Natural killer cell (primary cell): Measurements from ENCODE around the gene CLCN6. TPM values are rescaled to one million over a fixed set of nuclear protein-coding genes. Genes with fewer than 3 reads are reported as not detected.

Source experiments
- ATAC-seq, 3 donors: fragments of 150-1000 bp in 2 of 3; fragments of 200-7000 bp in 1 of 3; cut with Tn5 transposase; 1 replicate in 1 of 3; 2 replicates in 2 of 3; pipeline ENCODE4 v1.10.0; 2021; ENCODE audit warnings: mild to moderate bottlenecking in 2 of 3, moderate library complexity in 2 of 3
- DNase-seq, 2 donors: peaks; one replicate each; pipeline versions ENCODE4 v3.0.0 to v3.0.0-alpha.2; 2013 to 2021; ENCODE audit warnings: mixed read lengths in 1 of 2
- H3K27ac ChIP-seq: one replicate; pipeline ENCODE4 v1.5.1; 2013; ENCODE audit warnings: mild to moderate bottlenecking, low read length
- H3K27me3 ChIP-seq: one replicate; pipeline ENCODE4 v1.6.1; 2013; ENCODE audit warnings: low read length; ENCODE audit not compliant: control insufficient read depth, insufficient read depth
- H3K36me3 ChIP-seq: one replicate; pipeline ENCODE4 v1.6.1; 2013; ENCODE audit warnings: low read length; ENCODE audit not compliant: control insufficient read depth, insufficient read depth
- H3K4me1 ChIP-seq: one replicate; pipeline ENCODE4 v1.6.1; 2013; ENCODE audit warnings: low read length; ENCODE audit not compliant: control insufficient read depth, insufficient read depth
- H3K4me3 ChIP-seq: one replicate; pipeline ENCODE4 v1.5.1; 2013; ENCODE audit warnings: low read length
- H3K9me3 ChIP-seq: one replicate; pipeline ENCODE4 v1.6.1; 2013; ENCODE audit warnings: low read length; ENCODE audit not compliant: control insufficient read depth, insufficient read depth
- H3K27ac Mint-ChIP-seq, 2 donors: one replicate each; pipeline ENCODE4 v1.8.0; 2022; ENCODE audit warnings: mild to moderate bottlenecking in 2 of 2, mixed read lengths in 2 of 2, moderate library complexity in 1 of 2
- H3K27me3 Mint-ChIP-seq, 2 donors: one replicate each; pipeline ENCODE4 v1.8.0; 2022; ENCODE audit warnings: low read depth in 2 of 2, mixed read lengths in 2 of 2
- H3K36me3 Mint-ChIP-seq: one replicate; pipeline ENCODE4 v1.8.0; 2022; ENCODE audit warnings: mixed read lengths
- H3K4me1 Mint-ChIP-seq, 2 donors: one replicate each; pipeline ENCODE4 v1.8.0; 2022; ENCODE audit warnings: mixed read lengths in 2 of 2
- H3K4me3 Mint-ChIP-seq: one replicate; pipeline ENCODE4 v1.8.0; 2022; ENCODE audit warnings: mild to moderate bottlenecking, moderate library complexity, mixed read lengths
- H3K9me3 Mint-ChIP-seq, 2 donors: one replicate each; pipeline ENCODE4 v1.8.0; 2022; ENCODE audit warnings: mixed read lengths in 2 of 2
- WGBS: methylation state at CpG from one replicate; pipeline ENCODE4 v1.1.7; 2013; ENCODE audit warnings: missing lambda C conversion rate; ENCODE audit not compliant: insufficient coverage; 5-methylcytosine and 5-hydroxymethylcytosine counted together
- intact Hi-C: fragments of 100-400 bp; cut with micrococcal nuclease; formaldehyde crosslinking; loops from one replicate; pipeline ENCODE4 v1.14.2; 2022
- total RNA-seq, 4 donors: library from RNA; stranded (reverse); fragments of 120-200 nt in 1 of 4; gene quantifications; one replicate each; pipeline versions ENCODE4 v1.2.3 to v1.2.4, GENCODE V29; 2013 to 2022
- TF ChIP-seq, protein P1 (sequence below): fragments of 200-600 bp; IDR thresholded peaks from one replicate; pipeline ENCODE4 v1.8.0; 2022; ENCODE audit warnings: antibody characterized with exemption

The CLCN6 gene
- total RNA-seq, 3 donors from 2014 or later (not counting 1 experiment from before 2014, with no cell fraction given) = 21.4 to 28.6 (median 25.6) TPM

DNA sequence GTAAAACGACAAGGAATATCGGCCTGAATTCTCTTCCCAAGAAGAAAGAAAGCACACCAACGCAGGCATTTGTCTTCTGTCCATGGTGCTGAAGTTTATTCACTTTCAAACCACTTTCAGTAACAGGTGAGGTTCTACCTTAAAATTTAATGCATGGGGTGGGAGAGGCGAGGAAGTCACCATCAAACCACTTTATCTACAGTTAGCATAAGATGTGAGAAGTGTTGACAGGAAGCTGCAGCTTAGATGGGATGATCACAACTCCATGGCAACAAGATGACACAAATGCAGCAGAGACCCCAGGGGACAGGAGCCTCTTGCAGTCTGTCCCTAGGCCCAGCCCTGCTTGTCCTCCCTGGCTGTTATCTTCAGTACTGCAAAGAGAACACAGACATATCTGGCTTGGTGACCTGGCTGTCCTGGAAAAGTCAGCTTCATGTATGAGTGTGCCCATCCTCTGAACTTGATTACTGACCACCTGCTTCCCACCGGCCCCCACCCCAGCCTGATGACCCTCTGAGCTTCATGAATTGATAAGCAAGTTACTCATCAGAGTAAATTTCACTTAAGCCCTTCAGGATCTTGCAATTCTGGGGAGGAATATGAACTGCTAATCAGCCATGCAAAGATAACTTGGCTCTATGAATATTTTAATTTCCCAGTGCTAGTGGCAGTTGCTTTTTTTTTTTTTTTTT is 39.8 kb downstream of the CLCN6 start:
- H3K27ac ChIP-seq = no peak overlapping the region
- H3K4me3 Mint-ChIP-seq = no peak overlapping the region
- H3K4me3 ChIP-seq = no peak overlapping the region
- H3K27me3 ChIP-seq = no peaks in the 10 kb centered on the region
- peak in 1 of 3 donors; percentile 24 for ATAC-seq
- H3K36me3 ChIP-seq = peaks cover 19% of the 10 kb centered on the region
- H3K9me3 Mint-ChIP-seq = no peaks in the 10 kb centered on the region
- DNase-seq = peak in 1 of 2 donors; percentile 50
- TF ChIP-seq, protein P1, sequence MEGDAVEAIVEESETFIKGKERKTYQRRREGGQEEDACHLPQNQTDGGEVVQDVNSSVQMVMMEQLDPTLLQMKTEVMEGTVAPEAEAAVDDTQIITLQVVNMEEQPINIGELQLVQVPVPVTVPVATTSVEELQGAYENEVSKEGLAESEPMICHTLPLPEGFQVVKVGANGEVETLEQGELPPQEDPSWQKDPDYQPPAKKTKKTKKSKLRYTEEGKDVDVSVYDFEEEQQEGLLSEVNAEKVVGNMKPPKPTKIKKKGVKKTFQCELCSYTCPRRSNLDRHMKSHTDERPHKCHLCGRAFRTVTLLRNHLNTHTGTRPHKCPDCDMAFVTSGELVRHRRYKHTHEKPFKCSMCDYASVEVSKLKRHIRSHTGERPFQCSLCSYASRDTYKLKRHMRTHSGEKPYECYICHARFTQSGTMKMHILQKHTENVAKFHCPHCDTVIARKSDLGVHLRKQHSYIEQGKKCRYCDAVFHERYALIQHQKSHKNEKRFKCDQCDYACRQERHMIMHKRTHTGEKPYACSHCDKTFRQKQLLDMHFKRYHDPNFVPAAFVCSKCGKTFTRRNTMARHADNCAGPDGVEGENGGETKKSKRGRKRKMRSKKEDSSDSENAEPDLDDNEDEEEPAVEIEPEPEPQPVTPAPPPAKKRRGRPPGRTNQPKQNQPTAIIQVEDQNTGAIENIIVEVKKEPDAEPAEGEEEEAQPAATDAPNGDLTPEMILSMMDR = no peak
- no peak overlapping the region for H3K27ac Mint-ChIP-seq
- intact Hi-C loops = no loop called here
- peaks cover 7% of the 10 kb centered on the region for H3K4me1 ChIP-seq
- H3K27me3 Mint-ChIP-seq = no peaks in the 10 kb centered on the region
- H3K36me3 Mint-ChIP-seq = no peaks in the 10 kb centered on the region
- H3K4me1 Mint-ChIP-seq = peaks cover 0 to 5% of the 10 kb centered on the region in 2 donors
- WGBS = 83% methylated on average over 4 of the region's 5 CpGs
- no peaks in the 10 kb centered on the region for H3K9me3 ChIP-seq

DNA sequence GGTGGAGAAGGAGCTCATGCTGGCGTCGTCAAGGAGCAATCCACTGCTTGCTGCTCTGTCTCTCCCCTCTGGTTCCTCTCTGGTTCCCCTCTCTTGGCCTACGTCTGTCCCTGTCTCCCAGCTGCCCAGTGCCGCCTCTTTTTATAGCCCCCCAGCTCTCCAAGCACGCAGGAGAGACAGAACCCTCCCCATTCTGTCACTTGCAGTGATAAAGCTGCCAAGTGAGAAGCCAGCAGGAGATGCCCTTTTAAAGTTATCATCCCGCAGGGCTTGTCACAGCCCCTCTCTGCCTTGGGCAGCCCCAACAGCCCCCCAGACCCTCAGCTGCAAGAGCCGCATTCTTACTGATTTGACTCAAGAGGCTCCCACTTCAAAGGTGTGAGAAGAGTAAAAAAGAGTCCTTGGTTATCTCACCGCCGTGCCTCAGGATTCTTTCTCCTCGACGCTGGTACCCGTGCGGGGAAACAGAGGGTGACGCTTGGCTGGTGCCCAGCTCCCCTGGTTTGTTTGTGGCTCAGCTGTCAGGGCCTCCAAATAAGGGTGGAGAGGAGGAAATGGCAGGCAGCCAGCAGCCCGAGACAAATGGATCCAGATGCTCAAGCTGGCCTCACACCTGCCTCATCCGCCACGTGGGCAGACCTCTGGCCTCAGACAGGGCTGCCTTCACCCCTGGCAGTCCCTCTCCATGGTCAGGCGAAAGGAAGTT is 41.8 kb downstream of the CLCN6 start, which contains the start of gene NPPA:
Gene NPPA (minus strand): TSS at position 117 of the 706 bp plus-strand sequence. CDS start 99 bp downstream, at position 18.
- no peak within 1 kb of the TSS for H3K4me3 ChIP-seq
- H3K9me3 Mint-ChIP-seq = no peaks in the 10 kb centered on the region
- no peaks in the 10 kb centered on the region for H3K4me1 ChIP-seq
- H3K9me3 ChIP-seq = no peaks in the 10 kb centered on the region
- H3K27ac Mint-ChIP-seq = no peak within 1 kb of the TSS
- WGBS = 62% methylated on average over 17 of the region's 18 CpGs
- no peaks in the 10 kb centered on the region for H3K4me1 Mint-ChIP-seq
- peaks cover 5% of the 10 kb centered on the region for H3K36me3 ChIP-seq
- H3K27ac ChIP-seq = no peak within 1 kb of the TSS
- peaks cover 0 to 5% of the 10 kb centered on the region in 2 donors for H3K27me3 Mint-ChIP-seq
- H3K36me3 Mint-ChIP-seq = no peaks in the 10 kb centered on the region
- TF ChIP-seq, protein P1 = no peak
- no peak for ATAC-seq
- no peak for DNase-seq
- H3K27me3 ChIP-seq = no peaks in the 10 kb centered on the region
- intact Hi-C loops = no loop called here
- no peak within 1 kb of the TSS for H3K4me3 Mint-ChIP-seq

DNA sequence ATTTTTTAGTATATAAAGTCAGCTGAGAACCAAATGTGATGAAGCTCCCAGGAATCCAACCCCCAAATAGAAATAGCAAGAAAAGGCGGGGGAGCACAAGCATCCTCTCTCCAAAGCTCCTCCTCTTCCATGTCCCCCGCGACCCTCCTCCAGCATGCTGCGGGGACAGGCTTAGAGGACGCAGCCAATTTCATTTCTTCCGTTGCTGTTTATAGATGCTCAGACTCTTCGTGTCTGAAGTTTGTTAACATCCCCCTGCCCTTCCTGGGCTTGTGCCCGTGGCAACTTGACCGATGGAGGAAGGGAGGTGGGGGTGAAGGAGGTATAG is 42.3 kb downstream of the CLCN6 start:
- no peak overlapping the region for H3K27ac Mint-ChIP-seq
- intact Hi-C loops = no loop called here
- no peaks in the 10 kb centered on the region for H3K9me3 Mint-ChIP-seq
- no peak for ATAC-seq
- H3K27me3 Mint-ChIP-seq = peaks cover 0 to 5% of the 10 kb centered on the region in 2 donors
- Histone ChIP-seq H3K36me3 (peaks cover 5% of the 10 kb centered on the region), H3K9me3 (no peaks in the 10 kb centered on the region), H3K4me1 (no peaks in the 10 kb centered on the region), H3K4me3 (no peak overlapping the region), H3K27me3 (no peaks in the 10 kb centered on the region), H3K27ac (no peak overlapping the region)
- H3K36me3 Mint-ChIP-seq = no peaks in the 10 kb centered on the region
- H3K4me3 Mint-ChIP-seq = no peak overlapping the region
- no peak for DNase-seq
- TF ChIP-seq, protein P1 = no peak
- 95% methylated on average over 9 of the region's 9 CpGs for WGBS
- H3K4me1 Mint-ChIP-seq = no peaks in the 10 kb centered on the region
